GM18951 (cell line): ENCODE measurements around the gene CHCHD3.

Experiments used
- POLR2A ChIP-seq: IDR thresholded peaks from 4 replicates; pipeline ENCODE4 v1.6.1; 2011; ENCODE audit warnings: mild to moderate bottlenecking; ENCODE audit not compliant: insufficient read length, insufficient read depth; ENCODE audit errors: extremely low read depth
- in situ Hi-C: fragments of 300-500 bp; cut with MboI; formaldehyde crosslinking; loops from one replicate; pipeline ENCODE4 v1.12.0; 2022; ENCODE audit warnings: low sequenced_read_pairs, mixed read lengths, inconsistent platforms; ENCODE audit not compliant: unreplicated experiment

The CHCHD3 gene

DNA sequence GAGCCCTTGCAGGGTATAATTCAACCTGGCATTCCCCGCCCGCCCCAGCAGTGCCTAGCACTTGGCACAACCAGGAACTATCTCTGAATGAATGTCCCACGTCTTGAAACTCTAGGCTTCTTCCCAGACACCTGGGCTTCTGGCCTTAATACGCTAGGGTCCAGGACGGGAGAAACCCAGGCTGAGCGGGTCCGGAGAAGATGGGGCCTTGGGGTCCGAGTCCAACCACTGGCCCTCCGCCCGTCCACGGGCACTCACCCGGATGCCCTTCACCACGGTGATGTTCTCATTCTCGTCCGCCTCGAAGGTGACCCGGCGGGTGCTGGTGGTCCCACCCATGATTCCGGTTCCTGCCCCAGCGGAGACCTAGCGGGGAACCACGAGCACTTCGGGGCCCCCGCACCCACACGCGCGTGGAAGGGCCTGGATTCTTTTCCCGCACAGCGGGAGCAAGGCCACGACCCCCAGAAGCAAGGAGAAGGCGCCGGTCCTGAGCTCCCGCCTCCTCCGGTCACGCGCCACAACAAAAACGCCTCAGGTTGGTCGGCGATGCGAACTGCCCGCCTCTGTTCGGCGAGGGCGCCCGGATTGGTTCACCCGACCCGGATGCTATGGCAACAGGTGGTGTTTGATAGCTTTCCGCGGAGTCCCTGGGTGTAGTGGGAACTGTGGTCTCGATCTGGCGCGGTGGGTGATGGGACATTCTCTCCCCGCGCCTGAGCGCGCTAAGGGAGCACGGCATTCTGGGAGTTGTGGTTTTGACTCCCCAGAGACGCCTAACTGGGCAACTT is at the start of gene CHCHD3:
Gene CHCHD3, minus strand, starts transcription at position 492 of the 791 bp plus-strand sequence. Its CDS starts 153 bp downstream, at position 339.
- in situ Hi-C loops, result no loop called here
- TF ChIP-seq POLR2A, result peak; percentile 81

DNA sequence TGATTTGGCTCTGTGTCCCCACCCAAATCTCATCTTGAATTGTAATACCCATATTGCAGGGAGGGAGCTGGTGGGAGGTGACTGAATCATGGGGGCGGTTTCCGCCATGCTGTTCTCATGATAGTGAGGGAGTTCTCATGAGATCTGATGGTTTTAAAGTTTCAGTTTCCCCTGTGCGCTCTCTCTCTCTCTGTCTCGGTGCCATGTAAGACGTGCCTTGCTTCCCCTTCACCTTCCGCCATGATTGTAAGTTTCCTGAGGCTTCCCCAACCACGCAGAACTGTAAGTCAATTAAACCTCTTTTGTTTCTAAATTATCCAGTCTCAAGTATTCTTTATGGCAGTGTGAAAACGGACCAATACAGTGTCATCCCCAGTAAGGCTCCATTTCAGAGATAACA is 48.3 kb upstream of the CHCHD3 start:
- in situ Hi-C loops, result no loop called here
- TF ChIP-seq POLR2A, result no peak

DNA sequence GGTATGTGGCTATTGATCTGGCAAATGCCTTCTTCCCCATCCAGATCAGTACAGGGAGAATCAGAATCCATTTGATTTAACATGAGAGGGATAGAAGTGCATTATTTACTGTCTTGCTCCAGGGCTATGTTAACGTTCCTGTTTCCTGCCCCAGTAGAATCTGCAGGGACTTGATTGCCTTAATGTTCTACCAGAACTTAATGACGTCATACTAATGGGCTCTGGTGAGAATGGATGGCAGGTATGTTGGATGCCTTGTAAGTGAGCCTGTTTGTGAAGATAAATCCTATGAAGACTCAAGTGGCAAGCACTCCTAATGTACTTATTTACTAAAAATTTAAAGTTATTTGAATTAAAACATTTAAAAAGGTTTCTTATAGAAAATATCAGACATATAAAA is 44.5 kb upstream of the CHCHD3 start:
- in situ Hi-C loops, result no loop called here
- TF ChIP-seq POLR2A, result no peak

DNA sequence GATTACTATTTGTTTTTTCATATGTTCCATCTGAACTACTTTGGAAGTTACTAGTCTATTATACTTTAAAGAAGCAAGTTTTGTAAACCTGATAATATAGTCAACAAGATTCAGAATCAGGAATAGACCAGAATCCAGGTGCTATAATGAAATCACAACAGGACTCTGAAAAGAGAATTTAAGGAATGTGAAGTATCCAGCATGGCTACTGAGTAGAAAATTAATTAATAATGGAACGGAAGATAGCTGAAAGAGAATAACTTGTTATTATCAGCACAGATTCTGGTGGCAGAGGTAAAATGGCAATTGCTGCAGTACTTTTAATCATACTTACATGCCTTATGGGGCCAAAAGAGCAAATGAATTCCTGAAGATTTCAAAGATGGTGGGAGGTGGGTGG is 43.1 kb upstream of the CHCHD3 start:
- in situ Hi-C loops, result no loop called here

DNA sequence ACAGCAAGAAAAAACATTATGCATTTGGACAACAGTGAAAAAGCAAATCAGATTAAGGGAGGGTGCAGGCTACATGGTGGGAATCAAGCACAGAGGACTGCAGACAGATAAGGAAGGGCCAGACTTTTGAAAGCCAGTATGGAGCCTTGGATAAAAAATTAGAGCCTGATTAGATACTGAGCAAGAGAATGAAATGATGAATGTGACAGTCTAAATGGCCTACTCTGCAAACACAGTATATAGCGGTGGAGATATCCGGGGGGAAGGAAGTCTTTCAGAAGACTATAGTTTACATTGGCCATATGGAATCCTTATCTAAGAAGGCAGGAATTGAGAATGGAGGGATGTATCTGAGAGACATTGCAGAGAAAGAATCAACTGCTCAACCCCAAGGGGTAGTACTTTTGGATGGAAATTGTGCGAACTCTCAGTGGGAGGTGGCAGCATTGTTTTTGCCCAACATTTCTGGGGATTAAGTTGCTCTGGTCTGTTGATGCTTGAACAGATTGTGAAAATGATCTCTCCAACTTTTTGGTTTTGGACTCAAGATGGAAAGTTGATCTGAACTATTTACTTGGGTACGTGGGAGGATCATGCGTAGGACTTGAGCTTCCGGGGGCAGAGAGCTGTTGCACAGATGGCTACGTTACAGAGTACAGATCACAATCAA is 39.4 kb upstream of the CHCHD3 start:
- in situ Hi-C loops, result no loop called here
- TF ChIP-seq POLR2A, result no peak

More for the DNA sequence above, 43.1 kb upstream of the CHCHD3 start:
- TF ChIP-seq POLR2A, result no peak

DNA sequence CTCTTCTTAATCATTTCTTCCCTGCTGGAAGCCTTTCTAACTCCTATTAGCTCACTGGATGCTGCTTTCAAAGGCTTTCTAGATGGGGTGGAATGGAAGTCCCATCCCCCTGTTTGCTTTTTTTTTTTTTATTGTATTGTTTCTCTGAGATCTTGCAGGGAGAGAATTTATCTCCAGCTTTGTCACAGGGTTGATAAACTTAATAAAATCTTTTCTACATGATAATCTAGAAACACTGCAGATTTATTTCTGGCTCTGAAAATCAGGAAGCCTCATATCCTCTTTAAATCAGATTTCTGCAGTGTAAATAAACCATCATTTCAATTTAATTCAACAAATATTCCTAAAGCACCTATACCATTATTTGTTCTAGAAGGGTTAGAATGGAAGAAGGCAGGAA is 37.2 kb upstream of the CHCHD3 start:
- TF ChIP-seq POLR2A, result no peak
- in situ Hi-C loops, result no loop called here

DNA sequence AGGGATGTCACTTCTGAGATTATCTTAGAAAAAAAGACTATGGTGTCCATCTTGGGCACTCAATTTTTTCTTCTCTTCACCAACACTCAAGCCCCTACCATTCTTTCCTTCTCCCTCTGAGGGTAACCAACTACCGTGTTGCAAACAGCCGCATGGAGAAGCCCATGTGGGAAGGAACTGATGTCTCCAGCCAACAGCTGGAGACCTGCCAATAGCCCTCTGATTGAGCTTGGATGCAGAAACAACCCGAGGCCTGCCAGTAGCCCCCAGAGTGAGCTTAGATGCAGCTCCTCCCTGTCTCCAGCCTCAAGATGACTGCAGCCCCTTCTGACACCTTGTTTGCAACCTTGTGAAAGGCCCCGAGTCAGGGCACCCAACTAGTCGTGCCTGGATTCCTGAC is 36.4 kb upstream of the CHCHD3 start:
- in situ Hi-C loops, result no loop called here
- TF ChIP-seq POLR2A, result no peak

DNA sequence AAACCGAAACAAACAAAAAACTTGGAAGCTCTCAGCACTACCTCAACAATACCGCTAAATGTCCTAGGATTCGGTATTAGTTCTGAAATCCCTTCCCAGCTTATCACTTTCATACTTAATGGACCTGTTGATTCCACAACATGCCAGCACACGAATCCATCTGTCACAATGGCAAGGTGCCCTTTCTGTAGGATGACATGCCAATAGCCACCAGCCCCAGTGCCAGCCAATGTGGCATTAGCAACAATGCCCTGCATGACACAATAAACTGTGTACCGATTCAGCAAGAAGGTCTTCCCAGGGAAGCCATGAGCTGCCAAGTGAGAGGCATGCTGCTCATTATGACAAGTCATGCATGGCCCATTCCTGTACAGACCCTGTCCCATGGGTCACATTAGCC is 35.6 kb upstream of the CHCHD3 start:
- TF ChIP-seq POLR2A, result no peak
- in situ Hi-C loops, result no loop called here

DNA sequence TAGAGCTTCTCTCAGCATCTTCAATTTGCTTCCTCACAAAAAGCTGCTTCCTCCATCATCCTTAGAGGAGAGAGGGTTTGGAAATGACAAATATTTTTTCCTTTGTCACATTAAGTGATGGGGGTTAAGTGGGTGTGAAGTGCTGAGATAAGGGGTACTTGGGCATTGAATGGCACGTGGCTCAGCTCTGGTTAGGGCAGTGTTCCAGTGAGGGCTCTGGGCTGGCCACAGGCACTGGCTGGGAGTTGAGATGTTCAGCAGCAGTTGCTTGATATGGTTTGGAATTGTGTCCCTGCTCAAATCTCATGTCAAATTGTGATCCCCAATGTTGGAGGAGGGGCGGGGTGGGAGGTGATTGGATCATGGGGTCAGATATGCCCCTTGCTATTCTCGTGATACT is 33.7 kb upstream of the CHCHD3 start:
- in situ Hi-C loops, result no loop called here
- TF ChIP-seq POLR2A, result no peak

DNA sequence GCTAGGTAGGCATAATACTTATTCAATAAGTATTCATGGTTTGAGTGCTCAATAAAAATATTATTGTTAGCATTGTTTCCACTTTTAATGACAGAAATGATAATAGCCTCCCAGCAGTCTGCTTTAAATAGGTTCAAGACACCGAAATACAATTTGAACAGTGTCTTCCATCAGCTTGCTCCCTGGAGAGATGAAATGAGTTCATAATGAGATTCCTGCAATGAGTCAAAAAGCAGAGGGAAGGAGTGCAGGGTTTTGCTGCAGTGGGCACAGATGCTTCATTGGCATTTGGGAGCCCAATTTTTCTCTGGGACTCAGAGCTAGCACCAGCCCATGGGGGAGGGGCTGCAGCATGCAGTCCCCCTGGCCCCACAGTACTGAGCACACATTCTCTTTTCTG is 32.6 kb upstream of the CHCHD3 start:
- no peak for TF ChIP-seq POLR2A
- in situ Hi-C loops, result no loop called here

DNA sequence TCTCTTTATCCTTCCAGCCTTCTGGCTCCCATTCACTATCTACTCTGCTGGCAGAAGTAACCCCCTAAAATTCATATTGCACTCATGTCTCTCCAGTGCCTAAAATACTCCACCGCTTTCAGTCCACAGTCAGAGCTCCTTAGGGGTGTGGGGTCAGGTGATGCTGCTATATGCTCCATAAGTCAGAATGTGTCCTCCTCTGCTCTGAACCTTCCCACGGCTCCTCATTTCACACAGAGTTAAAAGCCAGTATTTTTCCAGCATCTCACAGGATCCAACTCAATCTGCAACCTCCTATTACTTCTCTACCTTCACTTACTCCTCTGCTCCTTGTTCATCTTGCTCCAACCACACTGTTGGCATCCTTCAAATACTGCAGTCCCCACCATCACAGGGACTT is 31.1 kb upstream of the CHCHD3 start:
- no peak for TF ChIP-seq POLR2A
- in situ Hi-C loops, result no loop called here

DNA sequence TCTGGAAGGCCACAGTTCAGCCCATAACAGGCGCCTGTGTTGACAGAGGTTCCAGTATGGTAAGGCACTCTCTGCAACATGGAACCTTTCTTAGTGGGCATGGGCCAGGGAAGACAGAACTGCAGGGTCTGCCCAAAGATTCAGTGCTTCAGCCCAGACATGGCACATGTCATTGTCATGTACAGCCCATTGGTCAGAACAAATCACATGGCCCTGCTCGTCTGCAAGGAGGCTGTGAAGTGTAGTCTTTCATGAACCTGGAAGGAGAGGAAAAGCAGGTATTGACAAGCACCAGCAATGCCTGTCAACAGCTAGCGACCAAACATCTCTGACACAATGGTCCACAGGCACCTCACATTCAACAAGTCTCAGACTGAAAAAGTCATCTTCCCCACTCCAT is 30.4 kb upstream of the CHCHD3 start:
- TF ChIP-seq POLR2A, result no peak
- in situ Hi-C loops, result no loop called here

DNA sequence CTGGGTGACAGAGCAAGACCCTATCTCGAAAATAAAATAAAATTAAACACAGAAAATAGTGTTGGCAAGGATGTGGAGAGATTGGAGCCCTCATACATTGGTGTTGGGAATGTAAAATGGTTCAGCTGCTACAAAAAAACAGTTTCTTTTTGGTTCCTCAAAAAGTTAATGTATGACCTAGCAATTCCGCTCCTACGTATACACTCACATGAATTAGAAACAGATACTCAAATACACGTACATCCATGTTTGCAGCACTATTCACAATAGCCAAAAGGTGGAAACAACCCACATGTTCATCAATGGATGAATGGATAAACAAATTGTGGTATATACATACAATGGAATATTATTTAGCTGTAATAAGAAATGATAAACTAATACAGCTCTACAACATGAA is 28.4 kb upstream of the CHCHD3 start:
- TF ChIP-seq POLR2A, result no peak
- in situ Hi-C loops, result no loop called here

DNA sequence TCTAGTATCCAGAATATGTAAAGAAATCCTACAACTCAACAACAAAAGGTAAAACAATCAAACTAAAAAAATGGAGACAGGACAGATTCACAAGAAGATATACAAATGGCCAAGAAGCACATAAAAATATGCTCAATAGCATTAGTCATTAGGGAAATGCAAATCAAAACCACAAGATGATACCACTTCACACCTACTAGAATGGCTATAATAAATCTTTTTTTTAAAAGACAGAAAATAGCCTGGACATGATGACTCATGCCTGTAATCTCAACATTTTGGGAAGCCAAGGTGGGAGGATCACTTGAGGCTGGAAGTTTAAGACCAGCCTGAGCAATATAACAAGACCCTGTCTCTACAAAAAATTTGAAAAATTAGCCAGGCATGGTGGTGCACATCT is 27.9 kb upstream of the CHCHD3 start:
- TF ChIP-seq POLR2A, result no peak
- in situ Hi-C loops, result no loop called here

DNA sequence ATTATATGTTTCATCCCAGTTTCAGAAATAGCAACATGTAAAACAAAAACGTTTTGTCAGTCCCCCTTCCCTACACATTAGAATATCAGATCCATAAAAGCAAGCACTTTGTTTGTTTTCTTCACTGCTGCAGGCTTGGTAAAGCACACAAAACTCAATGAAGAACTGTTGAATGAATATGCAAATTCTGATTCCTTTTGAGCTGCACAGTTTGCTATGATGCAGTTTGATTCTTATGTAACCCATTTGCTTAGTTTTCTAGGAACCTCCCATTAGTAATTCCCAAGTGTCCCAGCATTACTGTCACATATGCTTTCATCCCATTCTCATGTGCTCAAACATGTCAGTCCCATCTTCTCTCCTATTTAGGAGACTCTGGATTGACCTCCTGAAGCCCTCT is 26.1 kb upstream of the CHCHD3 start:
- no peak for TF ChIP-seq POLR2A
- in situ Hi-C loops, result no loop called here
